ENCODE data around the gene SBK2. TPM values are rescaled to one million over a fixed set of nuclear protein-coding genes. Genes with fewer than 3 reads are reported as not detected.
"Not testable (repeated sequence)": the region's sequence is repeated elsewhere in the genome, so short reads cannot be mapped to it uniquely, and the experiment has no call there.

The SBK2 gene
- total RNA-seq, 1 experiment from 2014 or later: not detected

- peaks cover 12% of the 10 kb centered on the region for H3K79me2 ChIP-seq (ENCODE audit: low read length)
- no peaks in the 10 kb centered on the region for H3K9me3 ChIP-seq (ENCODE audit: low read length)
- intact Hi-C loops (cut with micrococcal nuclease): no loop called here
- H4K20me1 ChIP-seq (ENCODE audit: low read length): no peaks in the 10 kb centered on the region
- no peak overlapping the region for H3K27ac ChIP-seq (ENCODE audit: low read length)
- ChIA-PET POLR2A (ENCODE audit: unreplicated experiment) (no interaction called here), CTCF (no interaction called here)
- H3K36me3 ChIP-seq (ENCODE audit: low read depth, low read length): no peaks in the 10 kb centered on the region
- no peak overlapping the region for H3K4me3 ChIP-seq (ENCODE audit: low read length)
- no peaks in the 10 kb centered on the region for H3F3A ChIP-seq (ENCODE audit: low read length, unreplicated experiment)
- H3K9me2 ChIP-seq (replicated peaks; ENCODE audit: low read length): no peaks in the 10 kb centered on the region
- H3K4me1 ChIP-seq (ENCODE audit: insufficient read depth, low read length): peaks cover 15% of the 10 kb centered on the region
- DNase-seq (no peak), ATAC-seq (no peak)
- TF ChIP-seq EZH2 (IDR thresholded peaks at IDR 0.05; ENCODE audit: low read length, unreplicated experiment): no peak
- no peak for TF ChIP-seq CTCF (conservative IDR thresholded peaks at IDR 0.05; ENCODE audit: low read depth, low read length)
- no peak for TF ChIP-seq EZH2phosphoT487 (IDR thresholded peaks at IDR 0.05; ENCODE audit: borderline replicate concordance, low read length)
- no TSS peak for BruUV-seq (replicated peaks)
- H3K27me3 ChIP-seq (ENCODE audit: low read length): no peaks in the 10 kb centered on the region
- no peak overlapping the region for H3K9ac ChIP-seq (ENCODE audit: low read length)
- no peak overlapping the region for H2AFZ ChIP-seq (ENCODE audit: low read length)
- H3K4me2 ChIP-seq (ENCODE audit: low read length): no peak overlapping the region
These were observed 47.9 kb upstream of the SBK2 start for GRCh38 chr19:55584871-55585270.

- H3K4me3 ChIP-seq (ENCODE audit: low read length); H2AFZ ChIP-seq (ENCODE audit: low read length); H3K9ac ChIP-seq (ENCODE audit: low read length); H3F3A ChIP-seq (ENCODE audit: low read length, unreplicated experiment); ATAC-seq; H3K27ac ChIP-seq (ENCODE audit: low read length); intact Hi-C loops (cut with micrococcal nuclease); CTCF ChIA-PET; H3K4me2 ChIP-seq (ENCODE audit: low read length); H3K9me3 ChIP-seq (ENCODE audit: low read length); H3K36me3 ChIP-seq (ENCODE audit: low read depth, low read length); H3K9me2 ChIP-seq (replicated peaks; ENCODE audit: low read length); BruUV-seq (replicated peaks); H4K20me1 ChIP-seq (ENCODE audit: low read length); H3K27me3 ChIP-seq (ENCODE audit: low read length); POLR2A ChIA-PET (ENCODE audit: unreplicated experiment); DNase-seq: not testable (repeated sequence)
- H3K79me2 ChIP-seq (ENCODE audit: low read length): peaks cover 20% of the 10 kb centered on the region
- peaks cover 15% of the 10 kb centered on the region for H3K4me1 ChIP-seq (ENCODE audit: insufficient read depth, low read length)
These were observed 47.0 kb upstream of the SBK2 start for GRCh38 chr19:55583897-55584296.

GRCh38 chr19:55582284-55582683 lies 45.4 kb upstream of the SBK2 start:
- Histone ChIP-seq H3K79me2 (ENCODE audit: low read length) (peaks cover 24% of the 10 kb centered on the region), H3K4me1 (ENCODE audit: insufficient read depth, low read length) (peaks cover 15% of the 10 kb centered on the region), H3K4me2 (ENCODE audit: low read length) (peak overlapping the region; percentile 88; the same call in 1 of the 2 replicates)
- H4K20me1 ChIP-seq (ENCODE audit: low read length); H3K4me3 ChIP-seq (ENCODE audit: low read length); BruUV-seq (replicated peaks); CTCF ChIA-PET; POLR2A ChIA-PET (ENCODE audit: unreplicated experiment); H3K27me3 ChIP-seq (ENCODE audit: low read length); intact Hi-C loops (cut with micrococcal nuclease); DNase-seq; H3K9me3 ChIP-seq (ENCODE audit: low read length); ATAC-seq; H3F3A ChIP-seq (ENCODE audit: low read length, unreplicated experiment); H3K36me3 ChIP-seq (ENCODE audit: low read depth, low read length); H3K9me2 ChIP-seq (replicated peaks; ENCODE audit: low read length); H3K9ac ChIP-seq (ENCODE audit: low read length); H3K27ac ChIP-seq (ENCODE audit: low read length); H2AFZ ChIP-seq (ENCODE audit: low read length): not testable (repeated sequence)

GRCh38 chr19:55581823-55582223 lies 44.9 kb upstream of the SBK2 start:
- Histone ChIP-seq H3K9ac (ENCODE audit: low read length) (no peak overlapping the region), H4K20me1 (ENCODE audit: low read length) (no peaks in the 10 kb centered on the region), H3K9me2 (replicated peaks; ENCODE audit: low read length) (no peaks in the 10 kb centered on the region), H3K27me3 (ENCODE audit: low read length) (no peaks in the 10 kb centered on the region), H3K4me1 (ENCODE audit: insufficient read depth, low read length) (peaks cover 12% of the 10 kb centered on the region), H3K79me2 (ENCODE audit: low read length) (peaks cover 24% of the 10 kb centered on the region), H3K9me3 (ENCODE audit: low read length) (no peaks in the 10 kb centered on the region), H3K4me3 (ENCODE audit: low read length) (no peak overlapping the region), H3K36me3 (ENCODE audit: low read depth, low read length) (no peaks in the 10 kb centered on the region; the same call in 1 of the 2 replicates), H2AFZ (ENCODE audit: low read length) (no peak overlapping the region; the same call in 1 of the 2 replicates), H3K4me2 (ENCODE audit: low read length) (peak overlapping the region; percentile 88; the same call in 1 of the 2 replicates), H3F3A (ENCODE audit: low read length, unreplicated experiment) (no peaks in the 10 kb centered on the region), H3K27ac (ENCODE audit: low read length) (no peak overlapping the region)
- ChIA-PET POLR2A (ENCODE audit: unreplicated experiment) (interaction anchor here (0.5 to 0.7 kb wide), 2 partner anchors 17 to 73 kb away, joined by 3 read pairs; partner anchors contain the start of gene FIZ1), CTCF (interaction anchor here (0.7 kb wide), 1 partner anchor 18 kb away, joined by 4 read pairs; the partner anchor contains the start of gene FIZ1)
- intact Hi-C loops (cut with micrococcal nuclease): loop anchor here (2.0 kb wide), 2 partner anchors 17 to 33 kb away; partner anchors contain the start of gene FIZ1
- ATAC-seq (no peak), DNase-seq (no peak)
- no TSS peak for BruUV-seq (replicated peaks)
- TF ChIP-seq CTCF (conservative IDR thresholded peaks at IDR 0.05; ENCODE audit: low read depth, low read length) (no peak), EZH2 (IDR thresholded peaks at IDR 0.05; ENCODE audit: low read length, unreplicated experiment) (no peak), EZH2phosphoT487 (IDR thresholded peaks at IDR 0.05; ENCODE audit: borderline replicate concordance, low read length) (no peak)
